Fibroblast of lung (primary cell): ENCODE measurements around the gene MAP4K3.

ENCODE experiments used
- CTCF ChIP-seq, 2 donors: IDR thresholded peaks in 1 of 2; conservative IDR thresholded peaks in 1 of 2; 1 replicate in 1 of 2; 2 replicates in 1 of 2; pipeline ENCODE4 v1.5.1; 2011 to 2012; ENCODE audit warnings: low read length in 2 of 2, control low read depth in 1 of 2, inconsistent platforms in 1 of 2, low read depth in 1 of 2, mild to moderate bottlenecking in 1 of 2
- EZH2 ChIP-seq: IDR thresholded peaks from 2 replicates; pipeline ENCODE4 v1.5.1; 2012; ENCODE audit warnings: low read length, control low read depth, mild to moderate bottlenecking; ENCODE audit errors: missing control alignments

DNA sequence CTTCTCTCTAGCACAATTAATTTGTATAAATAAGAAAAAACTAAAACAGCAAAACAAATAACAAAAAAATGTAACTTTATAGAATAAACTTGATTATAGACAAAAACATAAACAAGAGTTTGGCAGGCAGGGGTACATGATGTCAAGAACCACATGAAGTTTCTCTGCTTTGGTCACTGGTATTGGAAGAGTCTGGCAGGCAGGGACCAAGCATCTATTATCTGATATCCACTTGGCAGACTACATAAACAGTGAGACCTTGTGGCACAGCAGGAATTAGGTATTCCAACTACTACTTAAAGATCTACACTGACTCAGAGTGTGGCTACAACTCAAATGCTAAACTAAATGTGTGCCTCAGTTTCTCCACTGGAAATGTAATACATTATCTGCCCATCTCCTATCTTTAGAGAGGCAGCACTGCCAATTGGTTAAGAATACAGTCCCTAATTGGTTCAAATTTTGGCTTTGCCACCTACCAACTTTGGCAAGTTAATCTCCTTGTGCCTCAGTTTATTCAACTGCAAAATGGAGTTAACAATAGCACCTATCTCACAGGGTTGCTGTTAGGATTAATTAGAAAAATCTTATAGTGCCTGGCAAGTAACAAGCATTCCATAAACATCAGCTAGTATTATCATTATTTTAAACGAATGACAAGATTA lies 2.7 kb downstream of the MAP4K3 start:
- TF ChIP-seq EZH2 (no peak), CTCF (conservative IDR thresholded peaks at IDR 0.05 in 1 of 2, IDR thresholded peaks at IDR 0.05 in 1 of 2; ENCODE audit: low read depth in 1 of 2, low read length in 2 of 2) (no peak)
